ENCODE measurements around the gene CCDC74B. TPM values are rescaled to one million over a fixed set of nuclear protein-coding genes. Genes with fewer than 3 reads are reported as not detected.
"Not testable (repeated sequence)": the region's sequence is repeated elsewhere in the genome, so short reads cannot be mapped to it uniquely, and the experiment has no call there.

The CCDC74B gene
- total RNA-seq, 1 donor from 2014 or later, result 10.3 TPM

GRCh38 chr2:130186391-130186790 is 41.5 kb upstream of the CCDC74B start:
- Histone ChIP-seq H3K9me3 (no peaks in the 10 kb centered on the region), H3K4me3 (no peak overlapping the region), H3K4me1 (peaks cover 18% of the 10 kb centered on the region), H3K27ac (no peak overlapping the region), H3K27me3 (no peaks in the 10 kb centered on the region), H3K36me3 (no peaks in the 10 kb centered on the region)
- intact Hi-C loops (cut with DNase I), result loop anchor here (5.0 to 10.0 kb wide), 2 partner anchors 158 to 1301 kb away; partner anchors contain the start of gene IMP4
- no peak for DNase-seq (ENCODE audit: extremely low spot score in 2 of 2)
- TF ChIP-seq CTCF (IDR thresholded peaks at IDR 0.05) (no peak), POLR2AphosphoS5 (IDR thresholded peaks at IDR 0.05; ENCODE audit: insufficient read depth in 1 of 2, low read depth in 1 of 2) (no peak), POLR2A (IDR thresholded peaks at IDR 0.05) (no peak)

- intact Hi-C loops (cut with DNase I), result loop anchor here (5.0 to 10.0 kb wide), 2 partner anchors 159 to 1301 kb away; partner anchors contain the start of gene IMP4
- no peaks in the 10 kb centered on the region for H3K9me3 ChIP-seq
- no peak overlapping the region for H3K27ac ChIP-seq
- peaks cover 19% of the 10 kb centered on the region for H3K4me1 ChIP-seq
- no peaks in the 10 kb centered on the region for H3K36me3 ChIP-seq
- H3K4me3 ChIP-seq, result no peak overlapping the region
- DNase-seq (ENCODE audit: extremely low spot score in 2 of 2), result no peak
- H3K27me3 ChIP-seq, result no peaks in the 10 kb centered on the region
- TF ChIP-seq POLR2A (IDR thresholded peaks at IDR 0.05) (no peak), CTCF (IDR thresholded peaks at IDR 0.05) (no peak), POLR2AphosphoS5 (IDR thresholded peaks at IDR 0.05; ENCODE audit: insufficient read depth in 1 of 2, low read depth in 1 of 2) (no peak)
These were observed 41.0 kb upstream of the CCDC74B start for GRCh38 chr2:130185896-130186295.

- no peak for TF ChIP-seq POLR2A (IDR thresholded peaks at IDR 0.05)
- TF ChIP-seq CTCF (IDR thresholded peaks at IDR 0.05), result no peak
- TF ChIP-seq POLR2AphosphoS5 (IDR thresholded peaks at IDR 0.05; ENCODE audit: insufficient read depth in 1 of 2, low read depth in 1 of 2), result no peak
- Histone ChIP-seq H3K27ac (no peak overlapping the region), H3K4me1 (peaks cover 24% of the 10 kb centered on the region), H3K4me3 (no peak overlapping the region), H3K36me3 (no peaks in the 10 kb centered on the region), H3K9me3 (no peaks in the 10 kb centered on the region), H3K27me3 (no peaks in the 10 kb centered on the region)
- no peak for DNase-seq (ENCODE audit: extremely low spot score in 2 of 2)
- intact Hi-C loops (cut with DNase I), result loop anchor here (5.0 to 10.0 kb wide), 2 partner anchors 159 to 1302 kb away; partner anchors contain the start of gene IMP4
These were observed 40.5 kb upstream of the CCDC74B start for GRCh38 chr2:130185436-130185835.

GRCh38 chr2:130183512-130184373 is 38.8 kb upstream of the CCDC74B start:
- Histone ChIP-seq H3K9me3 (no peaks in the 10 kb centered on the region), H3K27ac (peak overlapping the region; percentile 86), H3K36me3 (no peaks in the 10 kb centered on the region), H3K4me1 (peaks cover 35% of the 10 kb centered on the region), H3K4me3 (peak overlapping the region; percentile 88 to 98), H3K27me3 (no peaks in the 10 kb centered on the region)
- TF ChIP-seq POLR2AphosphoS5 (IDR thresholded peaks at IDR 0.05; ENCODE audit: insufficient read depth in 1 of 2, low read depth in 1 of 2) (no peak), POLR2A (IDR thresholded peaks at IDR 0.05) (no peak), CTCF (IDR thresholded peaks at IDR 0.05) (no peak)
- DNase-seq (ENCODE audit: extremely low spot score in 2 of 2), result no peak
- intact Hi-C loops (cut with DNase I), result loop anchor here (10.0 kb wide), 1 partner anchor 161 kb away; the partner anchor contains the start of gene IMP4

GRCh38 chr2:130182826-130183511 is 38.1 kb upstream of the CCDC74B start:
- H3K4me3 ChIP-seq, result peak overlapping the region; percentile 88 to 98
- not testable (repeated sequence) for H3K9me3 ChIP-seq; DNase-seq (ENCODE audit: extremely low spot score in 2 of 2); H3K36me3 ChIP-seq; H3K27me3 ChIP-seq
- intact Hi-C loops (cut with DNase I), result loop anchor here (10.0 kb wide), 1 partner anchor 162 kb away; the partner anchor contains the start of gene IMP4
- H3K27ac ChIP-seq, result peak overlapping the region; percentile 86
- H3K4me1 ChIP-seq, result peaks cover 35% of the 10 kb centered on the region

Measured in vagina (tissue), 2 donors.